HG03469 (cell line): ENCODE results near the gene OTOP2.
"Not testable (repeated sequence)": the region's sequence is repeated elsewhere in the genome, so short reads cannot be mapped to it uniquely, and the experiment has no call there.

ENCODE experiments used
- ATAC-seq: cut with Tn5 transposase; IDR thresholded peaks from one replicate; pipeline ENCODE4 v1.9.1; 2021; ENCODE audit warnings: mild to moderate bottlenecking, moderate library complexity, moderate number of reproducible peaks; ENCODE audit not compliant: unreplicated experiment

The OTOP2 gene

DNA sequence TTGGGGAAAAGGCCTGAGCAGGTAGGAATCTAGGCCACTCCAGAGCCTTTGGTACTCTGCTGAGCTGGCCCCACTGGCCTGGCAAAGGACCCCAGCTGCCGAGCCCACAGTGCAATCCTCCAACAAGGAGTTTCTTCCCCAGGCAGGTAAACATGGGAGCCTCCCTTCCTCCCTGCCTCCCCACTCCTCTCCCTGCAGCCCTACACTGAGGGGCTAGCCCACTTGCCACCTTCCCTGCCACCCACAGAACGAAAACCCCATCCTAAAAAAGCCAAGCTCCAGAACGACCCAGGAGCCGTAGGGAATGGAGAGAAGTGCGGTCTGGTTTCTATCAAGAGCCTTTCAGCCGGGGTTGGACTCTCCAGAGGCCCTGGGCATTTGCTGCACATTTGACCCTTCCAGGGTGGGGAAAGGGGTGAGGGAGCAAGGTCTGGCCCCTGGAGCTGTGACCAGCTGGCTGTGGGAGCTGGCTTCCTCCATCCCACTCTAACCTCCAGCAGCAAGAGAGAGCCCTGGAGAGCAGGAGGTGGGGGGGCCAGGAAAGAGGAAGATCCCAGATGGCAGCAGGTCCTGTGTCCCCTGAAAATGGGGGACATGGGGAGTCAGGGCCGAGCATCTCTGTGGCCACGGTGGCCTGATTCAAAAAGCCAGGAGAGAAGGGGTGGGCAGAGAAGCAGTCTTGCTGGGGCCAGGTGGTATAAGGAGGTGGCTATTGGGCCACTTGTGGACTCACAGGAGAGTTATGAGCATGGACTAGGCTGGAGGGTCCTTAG is 47.2 kb downstream of the OTOP2 start:
- no peak for ATAC-seq

- no peak for ATAC-seq
Observed at GRCh38 chr17:74971842-74972106, 47.7 kb downstream of the OTOP2 start.

DNA sequence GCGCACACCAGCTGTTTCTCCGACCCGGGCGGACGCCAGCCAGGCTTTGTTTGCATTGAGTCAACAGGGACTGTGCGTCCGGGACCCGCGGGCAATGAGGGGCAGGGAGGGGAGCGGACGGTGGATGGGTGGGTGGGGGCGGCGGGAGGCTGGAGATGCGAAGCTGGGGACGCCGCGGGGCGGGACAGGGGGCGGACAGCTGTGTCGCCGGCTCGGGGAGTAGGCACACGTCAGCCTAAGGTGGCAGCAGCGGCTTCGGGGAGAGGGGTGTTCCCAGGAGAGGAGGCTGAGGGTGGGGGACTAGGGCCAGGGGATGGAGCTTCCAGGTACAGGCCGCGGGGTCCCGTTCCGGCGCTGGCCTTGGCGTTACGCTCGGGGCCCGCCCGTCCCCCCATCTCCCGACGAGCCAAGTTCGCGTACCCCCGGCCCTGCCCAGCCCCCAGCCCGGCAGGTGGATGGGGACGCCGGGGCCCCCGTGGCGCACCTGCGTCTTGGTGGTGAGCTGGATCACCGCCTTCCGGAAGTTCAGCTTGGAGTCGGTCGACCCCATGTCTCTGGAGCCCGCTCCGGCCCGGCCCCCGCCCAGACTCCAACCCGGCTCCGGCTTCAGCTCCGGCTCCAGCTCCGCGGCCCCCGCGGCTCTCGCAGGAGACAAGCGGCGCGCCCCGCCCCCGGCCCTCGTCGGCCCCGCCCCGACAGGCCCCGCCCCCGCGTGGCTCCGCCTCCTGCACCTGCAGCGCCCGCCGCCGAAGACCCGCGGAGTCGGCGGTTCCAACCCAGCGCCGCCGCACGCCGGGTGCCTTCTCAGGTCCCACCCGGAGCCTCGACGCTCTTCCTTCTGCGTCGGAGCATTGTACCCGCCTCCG is 48.3 kb downstream of the OTOP2 start, which contains the start of gene HID1:
Gene HID1 (minus strand): TSS at position 653 of the 866 bp plus-strand sequence. CDS start 103 bp downstream, at position 550.
- ATAC-seq = no peak

GRCh38 chr17:74972973-74973328 is 48.9 kb downstream of the OTOP2 start:
- no peak for ATAC-seq

GRCh38 chr17:74975943-74976342 is 51.9 kb downstream of the OTOP2 start:
- no peak for ATAC-seq

DNA sequence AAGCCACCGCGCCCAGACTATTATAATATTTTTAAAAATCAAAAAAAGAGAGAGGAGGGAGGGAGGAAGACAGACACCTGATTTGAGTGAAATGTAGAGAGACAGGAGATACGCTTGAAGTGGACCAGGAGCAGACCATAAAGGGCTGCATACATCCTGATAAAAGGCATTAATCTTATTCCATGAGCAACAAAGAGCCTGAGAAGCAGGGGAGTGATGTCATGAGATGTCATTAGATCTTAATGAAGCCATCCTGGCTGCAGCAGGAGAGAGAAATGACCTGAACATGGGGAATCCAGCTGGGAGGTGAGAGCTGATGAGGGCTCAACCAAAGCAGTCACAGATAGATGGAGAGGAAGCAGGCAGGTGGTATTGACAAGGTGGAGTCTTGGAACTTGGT is 53.7 kb downstream of the OTOP2 start:
- ATAC-seq = no peak

- ATAC-seq = no peak
Observed at GRCh38 chr17:74978240-74978639, 54.2 kb downstream of the OTOP2 start.

DNA sequence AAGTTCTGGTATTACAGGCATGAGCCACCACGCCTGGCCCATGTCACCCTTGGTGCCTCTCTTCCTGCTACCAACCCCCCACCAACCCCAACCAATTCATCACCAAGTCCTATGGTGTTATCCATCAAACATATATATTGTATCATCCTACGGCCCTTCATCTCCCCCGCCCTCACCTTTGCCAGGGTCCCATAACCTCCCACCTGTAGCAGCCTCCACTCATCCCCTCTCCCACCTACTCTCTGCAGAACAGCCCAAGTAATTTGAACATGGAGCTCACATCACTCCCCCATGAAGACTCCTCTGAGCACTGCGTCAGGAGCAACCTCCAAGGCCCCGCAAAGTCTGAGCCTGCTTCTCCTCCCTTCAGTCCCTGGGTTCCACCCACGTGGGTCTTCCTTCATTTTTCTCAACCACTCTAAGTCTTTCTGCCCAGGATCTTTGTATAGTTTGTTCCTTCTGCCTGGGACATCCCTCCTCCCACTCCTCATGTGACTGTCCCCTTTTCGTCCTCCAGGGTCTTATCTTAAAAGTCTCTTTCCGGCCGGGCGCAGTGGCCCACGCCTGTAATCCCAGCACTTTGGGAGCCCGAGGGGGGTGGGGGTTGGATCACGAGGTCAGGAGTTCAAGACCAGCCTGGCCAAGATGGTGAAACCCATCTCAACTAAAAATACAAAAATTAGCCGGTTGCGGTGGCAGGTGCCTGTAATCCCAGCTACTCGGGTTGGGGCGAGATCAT is 55.5 kb downstream of the OTOP2 start:
- no peak for ATAC-seq

DNA sequence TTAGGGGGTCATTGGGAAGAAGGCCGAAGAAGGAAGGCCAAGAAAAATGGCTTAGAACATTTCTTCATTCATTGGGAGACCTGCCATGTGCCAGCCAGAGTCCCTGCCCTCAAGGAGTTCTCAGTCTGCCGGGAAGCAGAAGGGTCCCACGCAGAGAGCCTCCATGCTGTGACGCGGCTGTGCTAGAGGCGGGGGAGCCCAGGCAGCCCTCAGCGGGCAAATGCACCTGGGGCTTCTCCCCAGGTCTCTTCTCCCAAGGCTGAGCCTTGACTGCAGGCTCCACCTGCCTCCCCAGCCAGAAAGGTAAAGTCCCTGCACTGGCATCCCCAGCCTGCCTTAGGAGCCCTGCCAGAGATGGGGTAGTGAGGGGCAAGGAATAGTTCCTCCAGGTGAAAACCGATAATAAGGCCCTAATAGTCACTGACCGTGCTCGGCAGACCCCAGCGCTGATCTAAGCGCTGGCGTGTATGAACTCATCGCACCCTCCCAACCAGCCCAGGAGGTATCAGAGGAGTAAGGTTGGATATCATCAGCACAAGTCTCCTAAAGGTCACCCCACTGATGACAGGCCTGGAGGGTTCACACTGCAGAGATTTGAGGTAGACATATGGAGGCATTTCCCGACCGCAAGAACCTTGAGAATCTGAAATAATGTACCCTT is 57.4 kb downstream of the OTOP2 start:
- ATAC-seq = no peak

DNA sequence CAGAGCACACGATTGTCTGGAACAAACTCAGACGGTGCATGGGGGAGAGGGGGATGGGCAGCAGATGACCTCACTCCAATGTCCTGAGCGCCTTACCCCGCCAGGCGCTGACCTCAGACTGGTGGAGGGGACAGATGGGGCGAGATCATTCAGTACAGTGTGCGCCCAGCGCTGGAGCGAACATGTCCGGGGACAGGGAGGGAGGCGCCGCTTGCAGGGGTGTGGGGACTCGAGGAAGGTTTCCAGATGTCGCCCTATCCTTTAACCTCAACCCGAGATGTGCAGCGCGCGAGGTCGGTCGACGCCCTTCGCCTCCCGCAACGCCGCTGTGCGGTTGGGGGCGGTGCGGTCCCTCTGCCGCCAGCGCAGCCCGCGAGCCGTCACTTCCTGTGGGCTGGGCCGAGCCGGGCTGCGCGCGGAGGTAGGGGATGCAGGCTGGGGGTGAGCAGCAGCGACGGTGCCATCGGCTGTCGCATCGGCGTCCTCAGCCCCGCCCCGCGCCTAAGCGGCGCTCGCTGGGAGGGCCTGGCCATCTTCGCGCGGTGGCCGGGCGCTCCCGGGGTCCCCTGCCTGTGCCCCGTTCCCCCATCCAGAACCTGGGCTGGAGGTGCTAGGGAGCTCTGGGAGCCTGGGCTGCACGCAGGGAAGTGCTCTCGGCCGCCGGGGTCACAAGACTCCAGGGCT is 58.0 kb downstream of the OTOP2 start:
- ATAC-seq = no peak

DNA sequence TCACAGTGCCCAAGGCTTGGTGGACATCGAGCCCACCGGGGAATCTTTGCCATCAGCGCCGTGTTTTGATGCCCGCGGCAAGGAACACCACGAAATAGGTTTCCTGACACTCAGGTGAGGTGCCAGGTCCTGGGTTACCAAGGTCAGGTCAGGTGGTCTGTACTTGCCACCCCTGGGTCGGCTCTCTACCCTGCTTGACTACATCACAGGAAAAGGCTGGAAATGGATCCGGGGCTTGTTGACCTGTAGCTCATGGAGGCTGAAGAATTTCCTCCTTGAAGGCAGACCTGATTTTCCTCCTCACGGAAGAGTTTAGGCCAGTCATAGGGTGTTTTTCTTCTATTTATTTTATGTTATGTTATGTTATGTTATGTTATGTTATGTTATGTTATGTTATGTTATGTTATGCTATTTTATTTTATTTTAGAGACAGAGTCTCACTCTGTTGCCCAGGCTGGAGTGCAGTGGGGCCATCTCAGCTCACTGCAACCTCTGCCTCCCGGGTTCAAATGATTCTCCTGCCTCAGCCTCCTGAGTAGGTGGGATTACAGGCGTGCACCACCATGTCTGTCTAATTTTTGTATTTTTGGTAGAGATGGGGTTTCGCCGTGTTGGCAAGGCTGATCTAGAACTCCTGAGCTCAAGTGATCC is 58.7 kb downstream of the OTOP2 start:
- not testable (repeated sequence) for ATAC-seq
